A549 (cell line): ENCODE data around the gene AQP2. TPM values are rescaled to one million over a fixed set of nuclear protein-coding genes. Genes with fewer than 3 reads are reported as not detected.

Source experiments
- ATAC-seq, 2 experiments: fragments of 200-7000 bp in 1 of 2; fragments of >200 bp in 1 of 2; cut with Nextera tagmentation in 1 of 2; cut with Tn5 transposase in 1 of 2; 3 replicates each; pipeline versions ENCODE4 v1.8.0 to v1.9.1; 2018 to 2020; ENCODE audit warnings: mild to moderate bottlenecking in 1 of 2, moderate library complexity in 1 of 2
- CTCF ChIA-PET: fragments of 300-600 bp; sonication (Branson Sonifier 250); formaldehyde crosslinking; extraction: SDS; loops from one replicate; lab custom pipeline; 2021; ENCODE audit warnings: antibody characterized with exemption, inconsistent platforms; lab: Yijun Ruan, JAX
- POLR2A ChIA-PET: fragments of 350-600 bp; formaldehyde crosslinking; extraction: SDS; loops from one replicate; lab custom pipeline; 2021; ENCODE audit warnings: antibody characterized with exemption, inconsistent platforms; lab: Yijun Ruan, JAX
- DNase-seq, 2 experiments: peaks; one replicate each; pipeline versions ENCODE4 v3.0.0 to v3.0.0-alpha.2; 2011 to 2016; ENCODE audit warnings: low read depth in 1 of 2, low spot score in 1 of 2
- FAIRE-seq: peaks from 2 replicates; lab custom pipeline; 2011; peaks lifted over from hg19 to GRCh38; lab: Jason Lieb, UNC
- H3K27ac ChIP-seq, 2 experiments: fragments of >200 bp; sonication (Bioruptor Twin); formaldehyde crosslinking; 3 replicates each; pipeline ENCODE4 v1.5.1; 2016 to 2017
- H3K4me1 ChIP-seq: fragments of >200 bp; sonication (Bioruptor Twin); formaldehyde crosslinking; 3 replicates; pipeline ENCODE4 v1.6.1; 2016
- H3K4me2 ChIP-seq: fragments of >200 bp; sonication (Bioruptor Twin); formaldehyde crosslinking; 3 replicates; pipeline ENCODE4 v1.6.1; 2016
- H3K4me3 ChIP-seq: fragments of >200 bp; sonication (Bioruptor Twin); formaldehyde crosslinking; 3 replicates; pipeline ENCODE4 v1.5.1; 2016
- H3K9me3 ChIP-seq: fragments of >200 bp; sonication (Bioruptor Twin); formaldehyde crosslinking; 3 replicates; pipeline ENCODE4 v1.6.1; 2016
- ATOH8 ChIP-seq: fragments of 250-450 bp; sonication (Bioruptor Pico); IDR thresholded peaks from 2 replicates; pipeline ENCODE4 v1.5.0; 2020; ENCODE audit warnings: low read depth, mild to moderate bottlenecking, moderate library complexity
- CTCF ChIP-seq: fragments of >200 bp; sonication (Bioruptor Twin); formaldehyde crosslinking; IDR thresholded peaks from 3 replicates; pipeline ENCODE4 v1.5.1; 2016
- EHF ChIP-seq: fragments of 250-450 bp; sonication (Bioruptor Pico); IDR thresholded peaks from 2 replicates; pipeline ENCODE4 v1.5.0; 2020; ENCODE audit warnings: mild to moderate bottlenecking
- EP300 ChIP-seq, 2 experiments: fragments of >200 bp; sonication (Bioruptor Twin); formaldehyde crosslinking; IDR thresholded peaks; 2 replicates in 1 of 2; 3 replicates in 1 of 2; pipeline ENCODE4 v1.6.1; 2016 to 2017
- HMGXB4 ChIP-seq: fragments of 250-450 bp; sonication (Bioruptor Pico); IDR thresholded peaks from 2 replicates; pipeline ENCODE4 v1.5.0; 2021; ENCODE audit warnings: mild to moderate bottlenecking, moderate library complexity, borderline replicate concordance
- HOXA7 ChIP-seq: fragments of 250-450 bp; sonication (Bioruptor Pico); IDR thresholded peaks from 2 replicates; pipeline ENCODE4 v1.5.0; 2020; ENCODE audit warnings: mild to moderate bottlenecking, moderate library complexity
- JUNB ChIP-seq: fragments of >200 bp; sonication (Bioruptor Twin); formaldehyde crosslinking; IDR thresholded peaks from 2 replicates; pipeline ENCODE4 v1.6.1; 2016
- MAZ ChIP-seq: fragments of 150-350 bp; IDR thresholded peaks from 2 replicates; pipeline ENCODE4 v1.6.1; 2014; ENCODE audit warnings: antibody characterized with exemption, low read depth, low read length, borderline replicate concordance
- PHF8 ChIP-seq: fragments of 200-600 bp; sonication (generic); IDR thresholded peaks from 2 replicates; pipeline ENCODE4 v1.6.1; 2016; ENCODE audit warnings: low read depth, mild to moderate bottlenecking, antibody characterized with exemption, moderate library complexity, borderline replicate concordance
- RAD21 ChIP-seq, 2 experiments: fragments of >200 bp in 1 of 2; sonication (Bioruptor Twin) in 1 of 2; formaldehyde crosslinking in 1 of 2; IDR thresholded peaks in 1 of 2; conservative IDR thresholded peaks in 1 of 2; 2 replicates in 1 of 2; 3 replicates in 1 of 2; pipeline ENCODE4 v1.6.1; 2012 to 2018; ENCODE audit warnings: inconsistent platforms in 1 of 2
- RARB ChIP-seq: fragments of 250-450 bp; sonication (Bioruptor Pico); IDR thresholded peaks from 2 replicates; pipeline ENCODE4 v1.8.0; 2021; ENCODE audit warnings: mild to moderate bottlenecking, moderate library complexity
- RFX5 ChIP-seq: fragments of 450-650 bp; IDR thresholded peaks from 2 replicates; pipeline ENCODE4 v1.7.1; 2014; ENCODE audit warnings: antibody characterized with exemption, mild to moderate bottlenecking, moderate library complexity
- RNF2 ChIP-seq: fragments of 200-600 bp; sonication (generic); IDR thresholded peaks from 2 replicates; pipeline ENCODE4 v1.6.1; 2016; ENCODE audit warnings: low read depth, mild to moderate bottlenecking, antibody characterized with exemption, moderate library complexity, borderline replicate concordance
- SMC3 ChIP-seq: fragments of >200 bp; sonication (Bioruptor Twin); formaldehyde crosslinking; IDR thresholded peaks from 3 replicates; pipeline ENCODE4 v1.6.1; 2018; ENCODE audit warnings: inconsistent platforms
- TFCP2L1 ChIP-seq: fragments of 250-450 bp; sonication (Bioruptor Pico); IDR thresholded peaks from 2 replicates; pipeline ENCODE4 v1.5.0; 2021; ENCODE audit warnings: mild to moderate bottlenecking
- TP53 ChIP-seq: fragments of 250-450 bp; sonication (Bioruptor Pico); IDR thresholded peaks from 2 replicates; pipeline ENCODE4 v1.5.0; 2021; ENCODE audit warnings: mild to moderate bottlenecking, moderate library complexity
- ZC3H11A ChIP-seq: fragments of 450-650 bp; IDR thresholded peaks from 2 replicates; pipeline ENCODE4 v1.6.1; 2014; ENCODE audit warnings: antibody characterized with exemption, mild to moderate bottlenecking
- ZFP36 ChIP-seq: fragments of 450-650 bp; IDR thresholded peaks from 2 replicates; pipeline ENCODE4 v1.6.1; 2014; ENCODE audit warnings: borderline replicate concordance; ENCODE audit not compliant: partially characterized antibody
- ZNF302 ChIP-seq: fragments of 250-450 bp; sonication (Bioruptor Pico); IDR thresholded peaks from 2 replicates; pipeline ENCODE4 v1.9.0; 2021; ENCODE audit warnings: inconsistent platforms, mild to moderate bottlenecking, moderate library complexity
- ZSCAN20 ChIP-seq: fragments of 250-450 bp; sonication (Bioruptor Pico); IDR thresholded peaks from 2 replicates; pipeline ENCODE4 v1.8.0; 2022; ENCODE audit warnings: mild to moderate bottlenecking, moderate library complexity
- WGBS: methylation state at CpG from one replicate; pipeline ENCODE4 v1.1.6; 2017; ENCODE audit errors: missing lambda C conversion rate; 5-methylcytosine and 5-hydroxymethylcytosine counted together
- polyA plus RNA-seq, 4 experiments: library from polyadenylated mRNA; depleted of rRNA in 3 of 4; stranded (reverse); fragments of >200 nt; fragmentation: RNase III in 1 of 4; extraction: RNeasy Plus Mini Kit Qiagen cat#74134 plus additional on column Dnase treatment in 1 of 4; gene quantifications; 2 replicates in 3 of 4; 3 replicates in 1 of 4; pipeline ENCODE4 v1.2.3, GENCODE V29; 2011 to 2017
- TF ChIP-seq, protein P1 (sequence below): fragments of 450-650 bp; IDR thresholded peaks from 2 replicates; pipeline ENCODE4 v1.6.1; 2014; ENCODE audit warnings: antibody characterized with exemption
- TF ChIP-seq, protein P2 (sequence below): fragments of >200 bp; sonication (Bioruptor Twin); formaldehyde crosslinking; IDR thresholded peaks from 2 replicates; pipeline ENCODE4 v1.6.1; 2016
- TF ChIP-seq, protein P3 (sequence below): fragments of >200 bp; sonication (Bioruptor Twin); formaldehyde crosslinking; IDR thresholded peaks from 3 replicates; pipeline ENCODE4 v1.6.1; 2016

Gene AQP2
- polyA plus RNA-seq, 2 of the 4 experiments (the other 2 are of a cell fraction), result not detected

DNA sequence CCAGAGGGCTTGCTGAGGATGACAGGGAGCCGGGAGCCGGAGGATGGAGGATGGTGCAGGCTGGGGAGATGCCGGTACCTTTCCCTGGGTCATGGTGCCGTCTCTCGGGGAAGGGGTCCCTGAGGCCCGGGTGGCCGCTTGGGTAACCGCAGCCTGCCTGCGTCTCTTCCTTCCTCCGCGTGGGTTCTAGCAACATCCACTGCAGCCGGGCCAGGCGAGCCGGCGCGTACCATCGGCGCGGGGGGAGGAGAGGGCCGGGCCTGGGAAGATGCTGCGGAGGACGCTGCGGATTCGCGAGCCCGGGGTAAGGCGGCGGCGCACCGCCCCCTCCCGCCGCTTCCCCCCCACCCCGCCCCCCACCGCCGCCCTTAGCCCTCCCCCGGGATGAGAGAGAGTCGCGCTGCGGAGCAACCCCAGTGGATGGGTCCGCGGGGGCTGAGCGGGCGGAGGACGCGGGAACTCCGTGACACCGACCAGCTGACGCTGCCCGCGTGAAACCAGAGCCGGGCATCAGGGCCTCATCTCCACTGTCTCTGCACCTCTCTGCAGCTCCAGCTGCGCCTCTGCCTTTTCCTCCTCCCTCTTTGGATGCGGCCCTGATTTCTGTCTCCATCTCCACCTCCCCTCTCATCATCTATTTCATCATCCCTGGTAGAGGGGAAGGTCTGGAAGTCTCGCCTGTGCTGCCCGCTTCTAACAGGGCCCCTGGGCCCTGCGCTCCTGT, 46.7 kb upstream of the AQP2 start, which contains the start of gene FAIM2:
TSS of gene FAIM2 (minus strand) at position 201 of the 724 bp plus-strand sequence. CDS start at position 93, 108 bp downstream.
- POLR2A ChIA-PET, result no interaction called here
- ATAC-seq (no peak), DNase-seq (no peak), FAIRE-seq (no peak)
- H3K4me3 ChIP-seq, result no peak within 1 kb of the TSS
- 89% methylated on average over 46 of the region's 56 CpGs for WGBS
- no peak within 1 kb of the TSS for H3K27ac ChIP-seq
- no peak for TF ChIP-seq ZFP36
- no peak for TF ChIP-seq EP300 (IDR thresholded peaks at IDR 0.05)
- TF ChIP-seq TFCP2L1 (CRISPR knock-in tag), result no peak
- TF ChIP-seq PHF8, result no peak
- no peak for TF ChIP-seq HMGXB4 (CRISPR knock-in tag)
- no peak for TF ChIP-seq ZC3H11A
- TF ChIP-seq MAZ, result no peak
- TF ChIP-seq ATOH8 (CRISPR knock-in tag), result no peak
- TF ChIP-seq ZNF302 (CRISPR knock-in tag), result no peak
- no peak for TF ChIP-seq ZSCAN20 (CRISPR knock-in tag)
- TF ChIP-seq, protein P1, sequence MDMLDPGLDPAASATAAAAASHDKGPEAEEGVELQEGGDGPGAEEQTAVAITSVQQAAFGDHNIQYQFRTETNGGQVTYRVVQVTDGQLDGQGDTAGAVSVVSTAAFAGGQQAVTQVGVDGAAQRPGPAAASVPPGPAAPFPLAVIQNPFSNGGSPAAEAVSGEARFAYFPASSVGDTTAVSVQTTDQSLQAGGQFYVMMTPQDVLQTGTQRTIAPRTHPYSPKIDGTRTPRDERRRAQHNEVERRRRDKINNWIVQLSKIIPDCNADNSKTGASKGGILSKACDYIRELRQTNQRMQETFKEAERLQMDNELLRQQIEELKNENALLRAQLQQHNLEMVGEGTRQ, result no peak
- TF ChIP-seq, protein P2, sequence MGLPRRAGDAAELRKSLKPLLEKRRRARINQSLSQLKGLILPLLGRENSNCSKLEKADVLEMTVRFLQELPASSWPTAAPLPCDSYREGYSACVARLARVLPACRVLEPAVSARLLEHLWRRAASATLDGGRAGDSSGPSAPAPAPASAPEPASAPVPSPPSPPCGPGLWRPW, result no peak
- TF ChIP-seq RFX5, result no peak
- TF ChIP-seq JUNB, result no peak
- TF ChIP-seq, protein P3, sequence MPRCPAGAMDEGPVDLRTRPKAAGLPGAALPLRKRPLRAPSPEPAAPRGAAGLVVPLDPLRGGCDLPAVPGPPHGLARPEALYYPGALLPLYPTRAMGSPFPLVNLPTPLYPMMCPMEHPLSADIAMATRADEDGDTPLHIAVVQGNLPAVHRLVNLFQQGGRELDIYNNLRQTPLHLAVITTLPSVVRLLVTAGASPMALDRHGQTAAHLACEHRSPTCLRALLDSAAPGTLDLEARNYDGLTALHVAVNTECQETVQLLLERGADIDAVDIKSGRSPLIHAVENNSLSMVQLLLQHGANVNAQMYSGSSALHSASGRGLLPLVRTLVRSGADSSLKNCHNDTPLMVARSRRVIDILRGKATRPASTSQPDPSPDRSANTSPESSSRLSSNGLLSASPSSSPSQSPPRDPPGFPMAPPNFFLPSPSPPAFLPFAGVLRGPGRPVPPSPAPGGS, result no peak
- no peak for TF ChIP-seq EHF
- TF ChIP-seq TP53 (CRISPR knock-in tag), result no peak
- no peak within 1 kb of the TSS for H3K4me2 ChIP-seq
- no peaks in the 10 kb centered on the region for H3K4me1 ChIP-seq
- CTCF ChIA-PET, result no interaction called here
- H3K9me3 ChIP-seq, result no peaks in the 10 kb centered on the region

- Histone ChIP-seq H3K4me2 (no peak overlapping the region), H3K4me1 (no peaks in the 10 kb centered on the region), H3K9me3 (no peaks in the 10 kb centered on the region), H3K27ac (no peak overlapping the region), H3K4me3 (no peak overlapping the region)
- TF ChIP-seq HMGXB4 (CRISPR knock-in tag) (no peak), SMC3 (no peak), CTCF (no peak), RAD21 (conservative IDR thresholded peaks at IDR 0.05 in 1 of 2, IDR thresholded peaks at IDR 0.05 in 1 of 2) (no peak), RARB (CRISPR knock-in tag) (no peak), HOXA7 (CRISPR knock-in tag) (no peak), RNF2 (no peak)
- FAIRE-seq (no peak), DNase-seq (no peak), ATAC-seq (no peak)
- WGBS, result 66% methylated on average over 11 of the region's 11 CpGs
- POLR2A ChIA-PET, result no interaction called here
- CTCF ChIA-PET, result interaction anchor here (1.9 kb wide), 1 partner anchor 63 kb away, joined by 9 read pairs; no protein-coding TSS in a partner anchor
Measured at GRCh38 chr12:49904601-49905000, 45.9 kb upstream of the AQP2 start.
